K562 (cell line): ENCODE measurements around the gene PFKP. TPM values are rescaled to one million over a fixed set of nuclear protein-coding genes. Genes with fewer than 3 reads are reported as not detected.

Experiments
- ELF2 ChIP-seq: fragments of 250-450 bp; sonication (Bioruptor Pico); IDR thresholded peaks from 2 replicates; pipeline ENCODE4 v1.5.0; 2021; ENCODE audit warnings: mild to moderate bottlenecking
- ETV6 ChIP-seq, 3 experiments: fragments of 150-350 bp in 1 of 3; sonication (generic) in 1 of 3; formaldehyde crosslinking in 1 of 3; IDR thresholded peaks; 2 replicates each; pipeline versions ENCODE4 v1.6.1 to v1.8.0; 2014 to 2022; ENCODE audit warnings: borderline replicate concordance in 2 of 3, low read depth in 2 of 3, antibody characterized with exemption in 1 of 3, low read length in 1 of 3, mild to moderate bottlenecking in 1 of 3, missing genetic modification reagents in 1 of 3
- GTF2F1 ChIP-seq: IDR thresholded peaks from 2 replicates; pipeline ENCODE4 v1.6.1; 2011; ENCODE audit warnings: low read depth, low read length, improper control_type of control experiment
- HCFC1 ChIP-seq: IDR thresholded peaks from 2 replicates; pipeline ENCODE4 v1.6.1; 2012; ENCODE audit warnings: low read depth, low read length, improper control_type of control experiment
- NFIX ChIP-seq: fragments of 250-450 bp; sonication (Bioruptor Pico); IDR thresholded peaks from 2 replicates; pipeline ENCODE4 v1.4.0; 2020; ENCODE audit warnings: low read depth, mild to moderate bottlenecking, moderate library complexity
- NONO ChIP-seq, 2 experiments: fragments of 200-400 bp in 1 of 2; fragments of 450-650 bp in 1 of 2; formaldehyde crosslinking in 1 of 2; IDR thresholded peaks; 2 replicates each; pipeline ENCODE4 v1.6.1; 2017; ENCODE audit warnings: low read depth in 2 of 2, mild to moderate bottlenecking in 2 of 2, moderate library complexity in 2 of 2, low read length in 1 of 2
- NRF1 ChIP-seq, 2 experiments: fragments of 450-650 bp; IDR thresholded peaks in 1 of 2; conservative IDR thresholded peaks in 1 of 2; 2 replicates each; pipeline ENCODE4 v1.6.1; 2014; ENCODE audit warnings: mild to moderate bottlenecking in 2 of 2
- SIN3A ChIP-seq, 2 experiments: fragments of 150-350 bp in 1 of 2; IDR thresholded peaks; 2 replicates each; pipeline ENCODE4 v1.6.1; 2011 to 2016; ENCODE audit warnings: borderline replicate concordance in 2 of 2, low read depth in 2 of 2, low read length in 2 of 2, mild to moderate bottlenecking in 2 of 2, moderate library complexity in 2 of 2; ENCODE audit not compliant: control insufficient read depth in 1 of 2
- ZKSCAN8 ChIP-seq: fragments of 200-800 bp; sonication (Bioruptor generic); IDR thresholded peaks from 2 replicates; pipeline ENCODE4 v1.6.1; 2016; ENCODE audit warnings: missing genetic modification characterization, missing compliant biosample characterization
- ZNF431 ChIP-seq: sonication (generic); formaldehyde crosslinking; IDR thresholded peaks from 2 replicates; pipeline ENCODE4 v1.8.0; 2022; ENCODE audit warnings: mild to moderate bottlenecking, missing genetic modification reagents
- ZNF444 ChIP-seq: fragments of 250-450 bp; sonication (Bioruptor Pico); IDR thresholded peaks from 2 replicates; pipeline ENCODE4 v1.4.0; 2020; ENCODE audit warnings: mild to moderate bottlenecking, moderate library complexity
- ZNF561 ChIP-seq: fragments of 450-650 bp; formaldehyde crosslinking; conservative IDR thresholded peaks from 2 replicates; pipeline ENCODE4 v1.4.0; 2020; ENCODE audit warnings: mild to moderate bottlenecking, moderate library complexity
- ZZZ3 ChIP-seq: fragments of 450-650 bp; IDR thresholded peaks from 2 replicates; pipeline ENCODE4 v1.6.1; 2016; ENCODE audit warnings: antibody characterized with exemption, mild to moderate bottlenecking, moderate library complexity
- polyA plus RNA-seq, 8 experiments: library from polyadenylated mRNA; depleted of rRNA in 4 of 8; stranded (reverse) in 5 of 8; unstranded in 3 of 8; fragments of >200 nt; fragmentation: Nextera tagmentation in 2 of 8; fragmentation: Illumina TruSeq in 1 of 8; extraction: Ambion mirVana in 2 of 8; extraction: Trizol in 1 of 8; gene quantifications; 2 replicates each; pipeline versions ENCODE4 v1.2.1 to v1.2.3, GENCODE V29; 2011 to 2014; ENCODE audit warnings: inconsistent platforms in 1 of 8, missing spikeins in 1 of 8
- total RNA-seq, 7 experiments: library from RNA; depleted of rRNA in 6 of 7; stranded (reverse); fragments of >200 nt in 6 of 7; fragmentation: Illumina TruSeq in 2 of 7; extraction: Trizol in 2 of 7; gene quantifications; 2 replicates each; pipeline versions ENCODE4 v1.2.1 to v1.2.3, GENCODE V29; 2011 to 2021; ENCODE audit warnings: low replicate concordance in 1 of 7
- TF ChIP-seq, protein P1 (sequence below): fragments of 450-650 bp; IDR thresholded peaks from 2 replicates; pipeline ENCODE4 v1.6.1; 2016; ENCODE audit warnings: mild to moderate bottlenecking
- TF ChIP-seq, protein P2 (sequence below): fragments of 250-450 bp; sonication (Bioruptor Pico); IDR thresholded peaks from 2 replicates; pipeline ENCODE4 v1.9.0; 2021; ENCODE audit warnings: mild to moderate bottlenecking, inconsistent platforms
- TF ChIP-seq, protein P3 (sequence below): fragments of 450-650 bp; formaldehyde crosslinking; IDR thresholded peaks from 2 replicates; pipeline ENCODE4 v1.4.0; 2020; ENCODE audit warnings: mild to moderate bottlenecking, moderate library complexity
- TF ChIP-seq, protein P4 (sequence below): fragments of 250-450 bp; sonication (Bioruptor Pico); IDR thresholded peaks from 2 replicates; pipeline ENCODE4 v1.9.0; 2021; ENCODE audit warnings: mild to moderate bottlenecking
- TF ChIP-seq, protein P5 (sequence below): sonication (generic); formaldehyde crosslinking; IDR thresholded peaks from 2 replicates; pipeline ENCODE4 v1.8.0; 2022; ENCODE audit warnings: missing genetic modification reagents, mild to moderate bottlenecking, moderate library complexity, borderline replicate concordance

The PFKP gene
- total and polyA plus RNA-seq, 9 of the 15 experiments (the other 6 are each of a cell fraction or from before 2014, with no cell fraction given), result 23.5 to 116 (median 62.1) TPM

DNA sequence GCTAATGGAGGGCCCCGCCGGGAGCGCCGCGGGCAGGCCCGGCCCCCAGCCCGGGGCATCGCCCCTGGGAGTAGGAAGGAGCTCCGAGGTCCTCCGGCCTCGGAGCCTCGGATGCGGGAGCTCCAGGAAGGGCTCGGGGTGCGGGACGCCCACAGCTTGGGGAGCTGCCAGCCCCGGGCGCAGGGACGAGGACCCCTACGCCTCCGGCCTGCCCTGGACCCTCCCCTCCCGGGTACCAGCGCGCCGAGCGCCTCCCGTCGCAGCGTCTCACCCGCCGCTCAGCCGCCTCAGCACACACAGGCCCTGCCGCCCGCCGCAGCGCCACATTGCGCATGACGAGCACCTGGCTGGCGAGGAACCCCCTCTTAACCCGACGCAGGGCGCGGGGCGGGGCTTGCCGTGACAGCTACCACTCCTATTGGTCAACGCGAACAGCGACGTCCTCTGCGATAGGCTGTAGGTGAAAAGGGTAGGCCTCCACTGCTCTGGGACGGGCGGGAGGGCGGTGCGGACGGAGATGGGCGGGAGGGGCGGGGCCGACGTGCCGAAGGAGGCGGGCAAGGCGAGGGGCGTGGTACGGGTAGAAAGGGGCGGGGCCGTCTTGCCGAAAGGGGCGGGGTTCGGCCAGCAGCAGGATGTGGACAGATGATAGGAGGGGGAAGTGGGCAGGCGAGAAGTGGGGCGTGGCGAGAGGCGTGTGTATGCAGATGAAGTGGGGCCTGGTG, 105.3 kb downstream of the PFKP start, which contains the start of gene PITRM1 (continued):
- TF ChIP-seq NRF1 (conservative IDR thresholded peaks at IDR 0.05 in 1 of 2, IDR thresholded peaks at IDR 0.05 in 1 of 2) (peak; percentile 92 to 93), ELF2 (CRISPR knock-in tag) (no peak), NONO (IDR thresholded peaks at IDR 0.05; ENCODE audit: low read depth in 2 of 2, low read length in 1 of 2) (peak in 1 of 2 experiments; percentile 96; a peak in 2 of 4 replicates), ZNF561 (no peak), SIN3A (IDR thresholded peaks at IDR 0.05; ENCODE audit: borderline replicate concordance in 2 of 2, control insufficient read depth in 1 of 2, low read depth in 2 of 2, low read length in 2 of 2) (peak; percentile 65 to 70; a peak in 1 of 4 replicates), NFIX (CRISPR knock-in tag) (no peak), ZNF431 (CRISPR knock-in tag) (0 out of 2 replicates have a peak, but pooled peaks have one; percentile 40), ZZZ3 (no peak), ETV6 (IDR thresholded peaks at IDR 0.05; ENCODE audit: borderline replicate concordance in 1 of 2, low read depth in 2 of 2, low read length in 1 of 2) (no peak), ETV6 (CRISPR knock-in tag; IDR thresholded peaks at IDR 0.05; ENCODE audit: borderline replicate concordance) (0 out of 2 replicates have a peak, but pooled peaks have one; percentile 49), ZKSCAN8 (CRISPR knock-in tag) (no peak), ZNF444 (CRISPR knock-in tag) (no peak), GTF2F1 (peak; percentile 82), HCFC1 (peak; percentile 23; the same call in 1 of the 2 replicates)
- TF ChIP-seq, protein P1, sequence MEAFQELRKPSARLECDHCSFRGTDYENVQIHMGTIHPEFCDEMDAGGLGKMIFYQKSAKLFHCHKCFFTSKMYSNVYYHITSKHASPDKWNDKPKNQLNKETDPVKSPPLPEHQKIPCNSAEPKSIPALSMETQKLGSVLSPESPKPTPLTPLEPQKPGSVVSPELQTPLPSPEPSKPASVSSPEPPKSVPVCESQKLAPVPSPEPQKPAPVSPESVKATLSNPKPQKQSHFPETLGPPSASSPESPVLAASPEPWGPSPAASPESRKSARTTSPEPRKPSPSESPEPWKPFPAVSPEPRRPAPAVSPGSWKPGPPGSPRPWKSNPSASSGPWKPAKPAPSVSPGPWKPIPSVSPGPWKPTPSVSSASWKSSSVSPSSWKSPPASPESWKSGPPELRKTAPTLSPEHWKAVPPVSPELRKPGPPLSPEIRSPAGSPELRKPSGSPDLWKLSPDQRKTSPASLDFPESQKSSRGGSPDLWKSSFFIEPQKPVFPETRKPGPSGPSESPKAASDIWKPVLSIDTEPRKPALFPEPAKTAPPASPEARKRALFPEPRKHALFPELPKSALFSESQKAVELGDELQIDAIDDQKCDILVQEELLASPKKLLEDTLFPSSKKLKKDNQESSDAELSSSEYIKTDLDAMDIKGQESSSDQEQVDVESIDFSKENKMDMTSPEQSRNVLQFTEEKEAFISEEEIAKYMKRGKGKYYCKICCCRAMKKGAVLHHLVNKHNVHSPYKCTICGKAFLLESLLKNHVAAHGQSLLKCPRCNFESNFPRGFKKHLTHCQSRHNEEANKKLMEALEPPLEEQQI, result no peak
- TF ChIP-seq, protein P2, sequence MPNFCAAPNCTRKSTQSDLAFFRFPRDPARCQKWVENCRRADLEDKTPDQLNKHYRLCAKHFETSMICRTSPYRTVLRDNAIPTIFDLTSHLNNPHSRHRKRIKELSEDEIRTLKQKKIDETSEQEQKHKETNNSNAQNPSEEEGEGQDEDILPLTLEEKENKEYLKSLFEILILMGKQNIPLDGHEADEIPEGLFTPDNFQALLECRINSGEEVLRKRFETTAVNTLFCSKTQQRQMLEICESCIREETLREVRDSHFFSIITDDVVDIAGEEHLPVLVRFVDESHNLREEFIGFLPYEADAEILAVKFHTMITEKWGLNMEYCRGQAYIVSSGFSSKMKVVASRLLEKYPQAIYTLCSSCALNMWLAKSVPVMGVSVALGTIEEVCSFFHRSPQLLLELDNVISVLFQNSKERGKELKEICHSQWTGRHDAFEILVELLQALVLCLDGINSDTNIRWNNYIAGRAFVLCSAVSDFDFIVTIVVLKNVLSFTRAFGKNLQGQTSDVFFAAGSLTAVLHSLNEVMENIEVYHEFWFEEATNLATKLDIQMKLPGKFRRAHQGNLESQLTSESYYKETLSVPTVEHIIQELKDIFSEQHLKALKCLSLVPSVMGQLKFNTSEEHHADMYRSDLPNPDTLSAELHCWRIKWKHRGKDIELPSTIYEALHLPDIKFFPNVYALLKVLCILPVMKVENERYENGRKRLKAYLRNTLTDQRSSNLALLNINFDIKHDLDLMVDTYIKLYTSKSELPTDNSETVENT (CRISPR knock-in tag), result peak; percentile 91
- TF ChIP-seq, protein P3, sequence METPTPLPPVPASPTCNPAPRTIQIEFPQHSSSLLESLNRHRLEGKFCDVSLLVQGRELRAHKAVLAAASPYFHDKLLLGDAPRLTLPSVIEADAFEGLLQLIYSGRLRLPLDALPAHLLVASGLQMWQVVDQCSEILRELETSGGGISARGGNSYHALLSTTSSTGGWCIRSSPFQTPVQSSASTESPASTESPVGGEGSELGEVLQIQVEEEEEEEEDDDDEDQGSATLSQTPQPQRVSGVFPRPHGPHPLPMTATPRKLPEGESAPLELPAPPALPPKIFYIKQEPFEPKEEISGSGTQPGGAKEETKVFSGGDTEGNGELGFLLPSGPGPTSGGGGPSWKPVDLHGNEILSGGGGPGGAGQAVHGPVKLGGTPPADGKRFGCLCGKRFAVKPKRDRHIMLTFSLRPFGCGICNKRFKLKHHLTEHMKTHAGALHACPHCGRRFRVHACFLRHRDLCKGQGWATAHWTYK (CRISPR knock-in tag), result 0 out of 2 replicates have a peak, but pooled peaks have one; percentile 45
- TF ChIP-seq, protein P4, sequence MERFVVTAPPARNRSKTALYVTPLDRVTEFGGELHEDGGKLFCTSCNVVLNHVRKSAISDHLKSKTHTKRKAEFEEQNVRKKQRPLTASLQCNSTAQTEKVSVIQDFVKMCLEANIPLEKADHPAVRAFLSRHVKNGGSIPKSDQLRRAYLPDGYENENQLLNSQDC (CRISPR knock-in tag), result no peak
- TF ChIP-seq, protein P5, sequence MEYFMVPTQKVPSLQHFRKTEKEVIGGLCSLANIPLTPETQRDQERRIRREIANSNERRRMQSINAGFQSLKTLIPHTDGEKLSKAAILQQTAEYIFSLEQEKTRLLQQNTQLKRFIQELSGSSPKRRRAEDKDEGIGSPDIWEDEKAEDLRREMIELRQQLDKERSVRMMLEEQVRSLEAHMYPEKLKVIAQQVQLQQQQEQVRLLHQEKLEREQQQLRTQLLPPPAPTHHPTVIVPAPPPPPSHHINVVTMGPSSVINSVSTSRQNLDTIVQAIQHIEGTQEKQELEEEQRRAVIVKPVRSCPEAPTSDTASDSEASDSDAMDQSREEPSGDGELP (CRISPR knock-in tag), result peak; percentile 76
